CD14-positive monocyte (primary cell): ENCODE data around the gene SHMT2. TPM values are rescaled to one million over a fixed set of nuclear protein-coding genes. Genes with fewer than 3 reads are reported as not detected.

Experiments
- DNase-seq, 3 donors: peaks; one replicate each; pipeline ENCODE4 v3.0.0-alpha.2; 2011 to 2022
- H2AFZ ChIP-seq: 2 replicates; pipeline ENCODE4 v1.6.0; 2012; ENCODE audit warnings: mild to moderate bottlenecking, low read depth, low read length, inconsistent platforms; ENCODE audit not compliant: insufficient read depth, poor library complexity, severe bottlenecking
- H3K27ac ChIP-seq, 2 donors: 1 replicate in 1 of 2; 2 replicates in 1 of 2; pipeline ENCODE4 v1.5.1; 2012 to 2013; ENCODE audit warnings: low read length in 2 of 2, control low read depth in 1 of 2, inconsistent platforms in 1 of 2, low read depth in 1 of 2, mild to moderate bottlenecking in 1 of 2
- H3K27me3 ChIP-seq, 2 donors: one replicate each; pipeline versions ENCODE4 v1.6.0 to v1.6.1; 2011 to 2013; ENCODE audit warnings: low read length in 2 of 2; ENCODE audit not compliant: control insufficient read depth in 2 of 2, insufficient read depth in 2 of 2
- H3K36me3 ChIP-seq, 2 donors: replicated peaks in 1 of 2; 1 replicate in 1 of 2; 2 replicates in 1 of 2; pipeline versions ENCODE4 v1.5.1 to v1.6.1; 2012 to 2013; ENCODE audit warnings: low read length in 2 of 2, control low read depth in 1 of 2, inconsistent platforms in 1 of 2, mild to moderate bottlenecking in 1 of 2; ENCODE audit not compliant: insufficient read depth in 2 of 2, control insufficient read depth in 1 of 2
- H3K4me1 ChIP-seq, 2 donors: 1 replicate in 1 of 2; 2 replicates in 1 of 2; pipeline versions ENCODE4 v1.5.1 to v1.6.1; 2012 to 2013; ENCODE audit warnings: low read length in 2 of 2, control low read depth in 1 of 2, inconsistent platforms in 1 of 2, mild to moderate bottlenecking in 1 of 2, moderate library complexity in 1 of 2; ENCODE audit not compliant: insufficient read depth in 2 of 2, control insufficient read depth in 1 of 2
- H3K4me2 ChIP-seq: replicated peaks from 2 replicates; pipeline ENCODE3; 2012; ENCODE audit warnings: low read length, moderate library complexity, mild to moderate bottlenecking; ENCODE audit not compliant: poor library complexity, severe bottlenecking; ENCODE audit errors: extremely low read depth
- H3K4me3 ChIP-seq, 3 experiments: fragments of 200-600 bp in 1 of 3; sonication (generic) in 1 of 3; replicated peaks in 1 of 3; 1 replicate in 2 of 3; 2 replicates in 1 of 3; pipeline ENCODE4 v1.5.1; 2011 to 2013; ENCODE audit warnings: low read length in 3 of 3, mild to moderate bottlenecking in 3 of 3, control low read depth in 2 of 3, low read depth in 2 of 3, inconsistent platforms in 1 of 3, moderate library complexity in 1 of 3
- H3K79me2 ChIP-seq: 2 replicates; pipeline ENCODE4 v1.6.0; 2012; ENCODE audit warnings: mild to moderate bottlenecking, control low read depth, inconsistent platforms, low read length, moderate library complexity; ENCODE audit not compliant: insufficient read depth
- H3K9ac ChIP-seq: 2 replicates; pipeline ENCODE4 v1.6.0; 2017; ENCODE audit warnings: low read length, mild to moderate bottlenecking; ENCODE audit not compliant: insufficient read depth, poor library complexity, severe bottlenecking
- H3K9me3 ChIP-seq, 2 donors: replicated peaks in 1 of 2; 1 replicate in 1 of 2; 2 replicates in 1 of 2; pipeline versions ENCODE4 v1.5.1 to v1.6.1; 2012 to 2013; ENCODE audit warnings: low read length in 2 of 2, control low read depth in 1 of 2; ENCODE audit not compliant: control insufficient read depth in 1 of 2, insufficient read depth in 1 of 2
- H4K20me1 ChIP-seq: 2 replicates; pipeline ENCODE4 v1.6.0; 2012; ENCODE audit warnings: mild to moderate bottlenecking, low read length, control low read depth, moderate library complexity; ENCODE audit not compliant: insufficient read depth
- H3K27ac Mint-ChIP-seq, 7 donors: one replicate each; pipeline ENCODE4 v1.8.0; 2020; ENCODE audit warnings: mild to moderate bottlenecking in 7 of 7, mixed read lengths in 7 of 7, moderate library complexity in 6 of 7, inconsistent platforms in 2 of 7
- H3K27me3 Mint-ChIP-seq, 3 donors: one replicate each; pipeline ENCODE4 v1.8.0; 2021 to 2022; ENCODE audit warnings: low read depth in 3 of 3, mild to moderate bottlenecking in 3 of 3, mixed read lengths in 3 of 3, moderate library complexity in 3 of 3, inconsistent platforms in 1 of 3
- H3K36me3 Mint-ChIP-seq, 2 donors: one replicate each; pipeline ENCODE4 v1.8.0; 2020; ENCODE audit warnings: mixed read lengths in 2 of 2, inconsistent platforms in 1 of 2, mild to moderate bottlenecking in 1 of 2
- H3K4me1 Mint-ChIP-seq: one replicate; pipeline ENCODE4 v1.8.0; 2020; ENCODE audit warnings: mild to moderate bottlenecking, mixed read lengths
- H3K4me3 Mint-ChIP-seq, 2 donors: one replicate each; pipeline ENCODE4 v1.8.0; 2020; ENCODE audit warnings: mild to moderate bottlenecking in 2 of 2, mixed read lengths in 2 of 2, moderate library complexity in 1 of 2
- H3K9me3 Mint-ChIP-seq, 7 donors: one replicate each; pipeline ENCODE4 v1.8.0; 2020 to 2022; ENCODE audit warnings: mixed read lengths in 7 of 7, mild to moderate bottlenecking in 6 of 7, moderate library complexity in 6 of 7, inconsistent platforms in 2 of 7
- CTCF ChIP-seq: fragments of 200-600 bp; IDR thresholded peaks from one replicate; pipeline ENCODE4 v1.8.0; 2022; ENCODE audit warnings: antibody characterized with exemption, mild to moderate bottlenecking
- WGBS: methylation state at CpG from one replicate; pipeline ENCODE4 v1.1.5; 2013; ENCODE audit warnings: missing lambda C conversion rate; ENCODE audit not compliant: insufficient coverage; 5-methylcytosine and 5-hydroxymethylcytosine counted together
- intact Hi-C, 2 donors: fragments of 100-400 bp; cut with micrococcal nuclease; formaldehyde crosslinking; loops; one replicate each; pipeline versions ENCODE4 v1.15.0 to v1.15.1; 2023
- polyA plus RNA-seq, 3 donors: library from polyadenylated mRNA; depleted of rRNA in 1 of 3; unstranded in 2 of 3; stranded (reverse) in 1 of 3; fragments of 300-500 nt in 2 of 3; fragments of >200 nt in 1 of 3; fragmentation: Illumina TruSeq in 2 of 3; gene quantifications; 1 replicate in 2 of 3; 2 replicates in 1 of 3; pipeline ENCODE4 v1.2.3, GENCODE V29; 2012 to 2021

SHMT2 gene
- polyA plus RNA-seq, 3 donors = 36.8 to 52.0 (median 39.8) TPM

GRCh38 chr12:57195186-57195585 lies 34.3 kb upstream of the SHMT2 start:
- Histone ChIP-seq H3K27ac (no peak overlapping the region), H3K4me2 (no peak overlapping the region), H3K27me3 (no peaks in the 10 kb centered on the region), H3K9ac (no peak overlapping the region), H2AFZ (no peak overlapping the region), H3K36me3 (peaks cover 100% of the 10 kb centered on the region in 2 donors), H3K79me2 (no peaks in the 10 kb centered on the region), H4K20me1 (peaks cover 100% of the 10 kb centered on the region), H3K9me3 (no peaks in the 10 kb centered on the region), H3K4me1 (no peaks in the 10 kb centered on the region), H3K4me3 (no peak overlapping the region)
- Mint-ChIP-seq H3K4me3 (no peak overlapping the region), H3K27ac (no peak overlapping the region), H3K9me3 (peaks cover 0 to 4% (median 1%) of the 10 kb centered on the region in 7 donors), H3K4me1 (no peaks in the 10 kb centered on the region), H3K27me3 (peaks cover 1 to 21% (median 5%) of the 10 kb centered on the region in 3 donors), H3K36me3 (peaks cover 98 to 100% of the 10 kb centered on the region in 2 donors)
- WGBS = 87% methylated on average over 12 of the region's 19 CpGs
- TF ChIP-seq CTCF = no peak
- intact Hi-C loops = no loop called here
- DNase-seq = no peak

DNA sequence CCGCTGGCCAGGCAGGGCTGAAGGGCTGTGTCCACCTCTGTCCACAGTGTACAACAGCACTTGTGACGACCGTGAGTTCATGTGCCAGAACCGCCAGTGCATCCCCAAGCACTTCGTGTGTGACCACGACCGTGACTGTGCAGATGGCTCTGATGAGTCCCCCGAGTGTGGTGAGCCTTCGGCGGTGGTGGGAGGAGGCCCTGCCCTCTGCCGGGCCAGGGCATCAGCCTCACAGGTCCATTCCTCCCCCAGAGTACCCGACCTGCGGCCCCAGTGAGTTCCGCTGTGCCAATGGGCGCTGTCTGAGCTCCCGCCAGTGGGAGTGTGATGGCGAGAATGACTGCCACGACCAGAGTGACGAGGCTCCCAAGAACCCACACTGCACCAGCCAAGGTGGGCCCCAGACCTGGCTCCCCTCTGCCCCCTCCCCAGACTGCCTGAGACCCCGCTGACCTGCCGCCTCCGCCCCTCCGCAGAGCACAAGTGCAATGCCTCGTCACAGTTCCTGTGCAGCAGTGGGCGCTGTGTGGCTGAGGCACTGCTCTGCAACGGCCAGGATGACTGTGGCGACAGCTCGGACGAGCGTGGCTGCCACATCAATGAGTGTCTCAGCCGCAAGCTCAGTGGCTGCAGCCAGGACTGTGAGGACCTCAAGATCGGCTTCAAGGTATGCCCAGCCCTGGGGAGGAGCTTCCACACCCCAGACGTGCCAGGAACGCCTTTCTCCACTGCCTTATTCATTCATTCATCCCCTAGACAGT lies 33.7 kb upstream of the SHMT2 start:
- DNase-seq = no peak
- no peaks in the 10 kb centered on the region for H3K27me3 ChIP-seq
- H3K4me2 ChIP-seq = no peak overlapping the region
- no peak overlapping the region for H3K9ac ChIP-seq
- H3K4me1 Mint-ChIP-seq = no peaks in the 10 kb centered on the region
- H3K4me3 Mint-ChIP-seq = no peak overlapping the region
- peaks cover 98% of the 10 kb centered on the region for H4K20me1 ChIP-seq
- WGBS = 82% methylated on average over 26 of the region's 34 CpGs
- TF ChIP-seq CTCF = no peak
- H3K9me3 ChIP-seq = no peaks in the 10 kb centered on the region
- peaks cover 1 to 20% (median 5%) of the 10 kb centered on the region in 3 donors for H3K27me3 Mint-ChIP-seq
- no peaks in the 10 kb centered on the region for H3K4me1 ChIP-seq
- intact Hi-C loops = no loop called here
- H3K36me3 ChIP-seq = peaks cover 100% of the 10 kb centered on the region in 2 donors
- no peak overlapping the region for H3K27ac ChIP-seq
- H3K79me2 ChIP-seq = no peaks in the 10 kb centered on the region
- H3K9me3 Mint-ChIP-seq = peaks cover 0 to 4% (median 1%) of the 10 kb centered on the region in 7 donors
- no peak overlapping the region for H3K4me3 ChIP-seq
- H3K36me3 Mint-ChIP-seq = peaks cover 97 to 100% of the 10 kb centered on the region in 2 donors
- no peak overlapping the region for H2AFZ ChIP-seq
- H3K27ac Mint-ChIP-seq = no peak overlapping the region
